Measurements from ENCODE around the gene MAJIN. TPM values are rescaled to one million over a fixed set of nuclear protein-coding genes. Genes with fewer than 3 reads are reported as not detected.

Gene MAJIN
- total and polyA plus RNA-seq, 10 of the 15 experiments (the other 5 are each of a cell fraction or from before 2014, with no cell fraction given), result 0.10 TPM; not detected in 9

GRCh38 chr11:64963072-64963631, 8.8 kb downstream of the MAJIN start:
- intact Hi-C loops (cut with micrococcal nuclease; ENCODE audit: unreplicated experiment), result no loop called here
- ChIA-PET RAD21 (ENCODE audit: unreplicated experiment) (no interaction called here), POLR2A (interaction anchor here (0.6 to 1.2 kb wide), 2 partner anchors 14 to 569 kb away, joined by 3 read pairs; no protein-coding TSS in a partner anchor), CTCF (interaction anchor here (0.5 to 0.7 kb wide), 2 partner anchors 118 to 187 kb away, joined by 3 read pairs; no protein-coding TSS in a partner anchor), SMC1A (ENCODE audit: uncharacterized antibody, unreplicated experiment) (no interaction called here)
- in situ Hi-C loops (cut with MboI), result no loop called here
- no peak overlapping the region for H3K9ac ChIP-seq (ENCODE audit: control insufficient read depth, insufficient read depth, low read length)
- no peak overlapping the region for H3K4me2 ChIP-seq (ENCODE audit: control insufficient read depth, insufficient read depth)
- H3K9me3 ChIP-seq (replicated peaks; ENCODE audit: control insufficient read depth, insufficient read depth, low read length), result no peaks in the 10 kb centered on the region
- H3K4me3 ChIP-seq, result no peak overlapping the region
- no peaks in the 10 kb centered on the region for H4K20me1 ChIP-seq (ENCODE audit: control insufficient read depth, insufficient read depth)
- no peaks in the 10 kb centered on the region for H3K4me1 ChIP-seq (ENCODE audit: control insufficient read depth, insufficient read depth, low read length)
- H3K27me3 ChIP-seq (replicated peaks in 1 of 2; ENCODE audit: control insufficient read depth in 2 of 2, insufficient read depth in 2 of 2, low read length in 1 of 2), result no peaks in the 10 kb centered on the region
- no peak for DNase-seq (ENCODE audit: low read depth, low spot score)
- no peak for FAIRE-seq
- no TSS peak for BruUV-seq (replicated peaks)
- no peaks in the 10 kb centered on the region for H3K79me2 ChIP-seq (ENCODE audit: control insufficient read depth, insufficient read depth, low read length)
- no peaks in the 10 kb centered on the region for H3K36me3 ChIP-seq (ENCODE audit: control insufficient read depth in 2 of 2, insufficient read depth in 2 of 2, low read length in 1 of 2)
- H2AFZ ChIP-seq (ENCODE audit: control insufficient read depth, low read depth, low read length), result no peak overlapping the region
- ATAC-seq, result no peak
- 38% methylated on average over 5 of the region's 5 CpGs for WGBS (ENCODE audit: insufficient coverage, insufficient replicate concordance, low lambda C conversion rate, missing lambda C conversion rate)
- no peak overlapping the region for H3K27ac ChIP-seq (ENCODE audit: control insufficient read depth, insufficient read depth)
- TF ChIP-seq KAT2A (conservative IDR thresholded peaks at IDR 0.05; ENCODE audit: control insufficient read depth, low read depth, low read length) (no peak), SIN3A (IDR thresholded peaks at IDR 0.05; ENCODE audit: low read depth, low read length) (no peak), ZNF207 (IDR thresholded peaks at IDR 0.05; ENCODE audit: borderline replicate concordance) (no peak), BCL11A (IDR thresholded peaks at IDR 0.05; ENCODE audit: low read depth, low read length) (no peak), MAX (IDR thresholded peaks at IDR 0.05; ENCODE audit: low read depth, low read length) (no peak), REST (IDR thresholded peaks at IDR 0.05; ENCODE audit: low read depth, low read length) (no peak), CHD2 (IDR thresholded peaks at IDR 0.05; ENCODE audit: borderline replicate concordance, low read depth, low read length) (no peak), ZBTB40 (IDR thresholded peaks at IDR 0.05; ENCODE audit: borderline replicate concordance) (no peak), HDAC6 (IDR thresholded peaks at IDR 0.05; ENCODE audit: unreplicated experiment) (no peak), SMAD1 (IDR thresholded peaks at IDR 0.05; ENCODE audit: low read depth, partially characterized antibody) (no peak)
